Endothelial cell of umbilical vein (primary cell): Measurements from ENCODE around the gene WDR48.

ENCODE experiments used
- EZH2 ChIP-seq: IDR thresholded peaks from 2 replicates; pipeline ENCODE4 v1.6.1; 2012; ENCODE audit warnings: borderline replicate concordance, low read depth, mild to moderate bottlenecking, moderate library complexity, low read length, inconsistent platforms; ENCODE audit not compliant: severe bottlenecking
- GATA2 ChIP-seq: IDR thresholded peaks from 2 replicates; pipeline ENCODE4 v1.7.0; 2011; ENCODE audit warnings: low read depth, mild to moderate bottlenecking, moderate library complexity, mixed read lengths, low read length; ENCODE audit not compliant: insufficient read length, insufficient read depth
- MAX ChIP-seq: IDR thresholded peaks from 2 replicates; pipeline ENCODE4 v1.6.1; 2011; ENCODE audit not compliant: insufficient read depth, insufficient read length
- MYC ChIP-seq: IDR thresholded peaks from one replicate; pipeline ENCODE4 v1.6.1; 2011; ENCODE audit warnings: mild to moderate bottlenecking, low read depth, low read length
- POLR2A ChIP-seq: IDR thresholded peaks from 2 replicates; pipeline ENCODE4 v1.6.1; 2012; ENCODE audit warnings: low read depth, mild to moderate bottlenecking, control low read depth, low read length
- POLR2AphosphoS5 ChIP-seq: IDR thresholded peaks from 2 replicates; pipeline ENCODE4 v1.6.1; 2012; ENCODE audit warnings: low read depth, mild to moderate bottlenecking, control low read depth, low read length, moderate library complexity; ENCODE audit not compliant: insufficient read depth
- TF ChIP-seq, protein P1 (sequence below), 2 donors: IDR thresholded peaks; 1 replicate in 1 of 2; 2 replicates in 1 of 2; pipeline ENCODE4 v1.5.1; 2011; ENCODE audit warnings: low read length in 2 of 2, mild to moderate bottlenecking in 2 of 2, moderate library complexity in 2 of 2, control low read depth in 1 of 2, inconsistent platforms in 1 of 2, low read depth in 1 of 2; ENCODE audit not compliant: insufficient read depth in 1 of 2; ENCODE audit errors: extremely low read depth in 1 of 2

DNA sequence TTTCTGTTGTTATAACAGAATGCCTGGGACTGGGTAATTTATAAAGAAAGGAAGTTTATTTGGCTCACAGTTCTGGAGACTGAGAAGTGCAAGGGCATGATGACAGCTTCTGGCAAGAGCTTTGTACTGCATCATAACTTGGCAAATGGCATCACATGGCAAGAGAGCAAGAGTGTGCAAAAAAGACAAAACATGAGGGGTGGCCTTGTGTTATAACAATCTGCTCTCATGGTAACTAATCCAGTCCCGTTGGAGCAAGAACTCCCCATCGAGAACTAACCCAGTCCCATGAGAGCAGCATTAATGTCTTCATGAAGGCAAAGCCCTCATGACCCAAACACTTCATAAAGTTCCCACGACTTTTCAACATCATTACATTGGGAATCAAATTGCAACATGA lies 23.3 kb upstream of the WDR48 start:
- TF ChIP-seq, protein P1, sequence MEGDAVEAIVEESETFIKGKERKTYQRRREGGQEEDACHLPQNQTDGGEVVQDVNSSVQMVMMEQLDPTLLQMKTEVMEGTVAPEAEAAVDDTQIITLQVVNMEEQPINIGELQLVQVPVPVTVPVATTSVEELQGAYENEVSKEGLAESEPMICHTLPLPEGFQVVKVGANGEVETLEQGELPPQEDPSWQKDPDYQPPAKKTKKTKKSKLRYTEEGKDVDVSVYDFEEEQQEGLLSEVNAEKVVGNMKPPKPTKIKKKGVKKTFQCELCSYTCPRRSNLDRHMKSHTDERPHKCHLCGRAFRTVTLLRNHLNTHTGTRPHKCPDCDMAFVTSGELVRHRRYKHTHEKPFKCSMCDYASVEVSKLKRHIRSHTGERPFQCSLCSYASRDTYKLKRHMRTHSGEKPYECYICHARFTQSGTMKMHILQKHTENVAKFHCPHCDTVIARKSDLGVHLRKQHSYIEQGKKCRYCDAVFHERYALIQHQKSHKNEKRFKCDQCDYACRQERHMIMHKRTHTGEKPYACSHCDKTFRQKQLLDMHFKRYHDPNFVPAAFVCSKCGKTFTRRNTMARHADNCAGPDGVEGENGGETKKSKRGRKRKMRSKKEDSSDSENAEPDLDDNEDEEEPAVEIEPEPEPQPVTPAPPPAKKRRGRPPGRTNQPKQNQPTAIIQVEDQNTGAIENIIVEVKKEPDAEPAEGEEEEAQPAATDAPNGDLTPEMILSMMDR (IDR thresholded peaks at IDR 0.05; ENCODE audit: extremely low read depth in 1 of 2, insufficient read depth in 1 of 2, low read depth in 1 of 2, low read length in 2 of 2) = no peak
- no peak for TF ChIP-seq POLR2A
- no peak for TF ChIP-seq EZH2
- TF ChIP-seq POLR2AphosphoS5 = no peak
- TF ChIP-seq GATA2 = no peak
- no peak for TF ChIP-seq MAX
- TF ChIP-seq MYC = no peak
